Measurements from ENCODE around the gene SPRING1.
"Not testable (repeated sequence)": the region's sequence is repeated elsewhere in the genome, so short reads cannot be mapped to it uniquely, and the experiment has no call there.

SPRING1 gene, protein sequence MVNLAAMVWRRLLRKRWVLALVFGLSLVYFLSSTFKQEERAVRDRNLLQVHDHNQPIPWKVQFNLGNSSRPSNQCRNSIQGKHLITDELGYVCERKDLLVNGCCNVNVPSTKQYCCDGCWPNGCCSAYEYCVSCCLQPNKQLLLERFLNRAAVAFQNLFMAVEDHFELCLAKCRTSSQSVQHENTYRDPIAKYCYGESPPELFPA

GRCh38 chr12:116737774-116738657 is at the start of gene SPRING1, which contains the start of gene RNFT2:
Gene SPRING1, minus strand, starts transcription at chr12:116738069. Its CDS starts 169 bp downstream, at chr12:116737900.
Gene RNFT2, plus strand, starts transcription at chr12:116738315. Its CDS starts 2,183 bp downstream, at chr12:116740498.
- peak; percentile 96 for DNase-seq

- no peak for DNase-seq
Observed at GRCh38 chr12:116784238-116784612, 46.4 kb upstream of the SPRING1 start.

DNA sequence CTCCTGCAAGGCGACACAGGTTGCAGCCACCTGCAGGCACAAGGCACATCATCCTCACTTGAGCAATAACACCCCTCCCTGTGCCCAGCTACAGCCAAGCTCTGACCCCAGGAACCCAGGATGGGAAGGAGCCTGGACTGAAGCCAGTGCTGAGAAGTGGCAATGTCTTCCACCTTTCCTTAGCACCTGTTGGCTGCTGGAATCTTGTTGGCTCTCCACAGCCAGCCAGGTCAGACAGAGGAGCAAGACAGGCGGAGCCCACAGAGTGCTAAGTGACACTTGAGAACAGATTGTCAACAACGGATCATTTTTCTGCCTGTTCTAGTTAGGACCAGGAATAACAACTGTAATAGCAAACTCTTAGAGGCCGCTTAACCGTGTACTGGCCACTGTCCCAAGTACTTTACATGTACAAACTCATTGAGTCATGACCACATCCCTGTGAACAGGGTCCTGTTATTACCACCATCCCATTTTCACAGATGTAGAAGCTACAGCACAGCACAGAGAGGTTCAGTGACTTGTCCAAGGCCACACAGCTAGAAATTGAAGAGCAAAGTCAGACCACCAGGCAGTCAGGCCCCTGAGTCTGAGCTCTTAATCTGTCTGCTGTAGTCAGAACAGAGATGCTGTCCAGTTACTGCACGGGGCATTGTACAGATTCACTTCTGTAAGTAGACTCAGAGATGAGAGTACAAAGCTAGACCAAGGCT is 45.8 kb upstream of the SPRING1 start:
- no peak for DNase-seq

- no peak for DNase-seq
Observed at GRCh38 chr12:116780942-116781341, 43.1 kb upstream of the SPRING1 start.

DNA sequence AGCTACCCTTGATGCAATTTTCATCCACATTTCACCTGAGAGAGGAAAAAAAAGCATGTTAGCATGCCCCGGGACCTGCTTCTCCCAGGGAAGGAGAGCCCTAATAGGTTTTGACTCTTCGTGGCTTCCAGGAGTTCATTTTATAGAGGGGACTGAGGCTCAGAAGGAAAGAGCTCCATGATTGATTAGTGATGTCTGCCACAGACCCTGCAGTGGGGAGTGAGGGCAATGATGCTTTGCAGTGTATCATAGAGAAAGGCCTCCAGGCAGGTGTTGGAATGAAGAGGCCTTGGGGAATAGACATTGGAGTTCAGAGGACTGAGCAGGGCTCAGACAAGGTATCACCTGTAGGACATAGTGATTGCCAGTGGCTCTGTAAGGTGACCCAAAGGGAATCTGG is 41.7 kb upstream of the SPRING1 start:
- DNase-seq = no peak

- DNase-seq = no peak
Observed at GRCh38 chr12:116777245-116777644, 39.4 kb upstream of the SPRING1 start.

DNA sequence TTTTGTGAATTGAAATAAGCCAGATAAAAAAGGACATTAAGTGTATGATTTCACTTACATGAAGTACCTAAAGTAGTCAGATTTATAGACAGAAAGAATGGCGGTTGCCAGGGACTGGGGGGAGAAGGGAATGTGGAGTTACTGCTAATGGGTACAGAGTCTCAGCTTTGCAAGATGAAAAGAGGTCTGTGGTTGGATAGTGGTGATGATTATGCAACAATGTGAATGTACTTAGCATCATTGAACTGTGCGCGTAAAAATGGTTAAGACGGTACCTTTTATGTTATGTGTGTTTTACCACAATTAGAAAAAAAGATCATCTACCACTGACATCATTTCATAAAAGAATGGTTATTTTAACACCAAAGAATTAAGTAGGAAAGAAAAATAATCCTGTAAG is 36.2 kb upstream of the SPRING1 start:
- DNase-seq = no peak

DNA sequence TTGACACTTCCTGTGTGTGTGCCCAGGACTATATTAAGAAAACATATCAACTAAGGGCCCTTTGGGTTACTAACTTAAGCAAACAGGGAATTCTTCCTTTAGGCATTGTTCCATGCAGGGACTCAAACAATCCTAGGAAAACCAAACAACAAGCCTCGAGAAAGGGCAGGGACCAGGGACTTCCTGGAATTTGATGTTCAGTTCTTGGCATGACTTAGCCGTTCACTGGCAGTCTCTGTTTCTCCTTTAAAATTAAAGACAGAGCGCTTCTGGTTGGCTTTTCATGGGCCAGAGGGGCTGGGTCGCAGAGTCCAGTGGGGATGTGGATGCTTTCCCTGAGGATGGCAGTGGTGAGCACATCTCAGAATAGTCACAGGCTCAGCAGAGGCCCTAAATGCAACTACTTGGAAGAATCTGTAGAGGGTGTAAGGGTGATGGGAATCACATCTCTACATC is 35.4 kb upstream of the SPRING1 start:
- DNase-seq = no peak

GRCh38 chr12:116771651-116772050 is 33.8 kb upstream of the SPRING1 start:
- DNase-seq = no peak

DNA sequence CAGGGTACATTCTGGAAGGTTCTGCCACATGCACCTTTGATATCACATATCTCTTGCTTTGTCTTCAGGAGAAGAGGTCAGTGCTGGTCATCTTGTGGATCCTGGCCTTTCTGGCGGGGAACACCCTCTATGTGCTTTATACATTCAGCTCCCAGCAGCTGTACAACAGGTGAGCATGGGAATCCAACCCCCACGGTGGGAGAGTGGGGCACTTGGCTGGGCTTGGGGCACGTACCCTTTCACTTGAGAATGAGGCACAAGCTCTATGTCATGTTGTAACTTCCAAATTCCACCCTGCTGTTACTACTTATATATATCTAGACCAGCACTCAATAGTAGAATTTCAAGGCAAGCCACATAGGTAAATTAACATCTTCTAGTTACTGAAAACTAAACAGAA is 28.9 kb upstream of the SPRING1 start:
- DNase-seq = no peak

DNA sequence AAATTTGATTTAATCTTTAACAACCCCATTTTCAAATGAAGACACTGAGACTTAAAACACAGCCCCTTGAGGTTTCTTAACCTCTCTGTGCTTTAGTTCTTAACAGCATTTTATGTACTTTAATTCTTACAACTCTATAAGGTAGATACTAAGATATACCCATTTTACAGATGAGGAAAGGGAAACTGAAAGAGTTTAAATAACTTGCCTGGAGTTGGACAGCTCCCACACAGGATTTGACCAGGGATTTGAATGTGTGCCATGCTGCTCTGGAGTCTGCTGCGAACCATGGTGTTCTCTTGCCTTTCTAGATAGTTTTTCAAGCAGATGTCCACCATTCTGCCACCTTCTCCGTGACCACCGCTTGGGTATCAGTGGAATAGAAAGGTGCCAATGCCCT is 28.4 kb upstream of the SPRING1 start:
- no peak for DNase-seq

- no peak for DNase-seq
Observed at GRCh38 chr12:116765271-116765670, 27.4 kb upstream of the SPRING1 start.

- DNase-seq = no peak
Observed at GRCh38 chr12:116761499-116761898, 23.6 kb upstream of the SPRING1 start.

DNA sequence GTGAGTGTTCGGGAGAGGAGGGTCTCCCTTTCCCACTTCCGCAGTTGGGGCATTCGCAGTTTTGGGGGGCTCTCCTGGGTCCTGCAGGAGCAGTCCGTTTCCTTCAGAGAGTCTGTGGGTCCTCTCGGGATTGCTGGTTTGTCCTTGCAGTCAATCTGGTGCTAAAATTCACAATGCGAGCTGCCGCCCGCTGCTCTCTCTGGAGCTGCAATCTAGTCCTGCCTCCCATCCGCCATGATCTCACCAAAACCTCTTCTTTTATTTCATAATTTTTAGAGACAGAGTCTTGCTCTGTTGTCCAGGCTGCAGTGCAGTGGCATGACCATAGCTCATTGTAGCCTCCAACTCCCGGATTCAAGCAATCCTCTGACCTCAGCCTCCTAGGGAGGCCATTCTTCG is 22.8 kb upstream of the SPRING1 start:
- no peak for DNase-seq

GRCh38 chr12:116759783-116760621 is 22.1 kb upstream of the SPRING1 start:
- DNase-seq = no peak

- DNase-seq = not testable (repeated sequence)
Observed at GRCh38 chr12:116754783-116755182, 16.9 kb upstream of the SPRING1 start.

DNA sequence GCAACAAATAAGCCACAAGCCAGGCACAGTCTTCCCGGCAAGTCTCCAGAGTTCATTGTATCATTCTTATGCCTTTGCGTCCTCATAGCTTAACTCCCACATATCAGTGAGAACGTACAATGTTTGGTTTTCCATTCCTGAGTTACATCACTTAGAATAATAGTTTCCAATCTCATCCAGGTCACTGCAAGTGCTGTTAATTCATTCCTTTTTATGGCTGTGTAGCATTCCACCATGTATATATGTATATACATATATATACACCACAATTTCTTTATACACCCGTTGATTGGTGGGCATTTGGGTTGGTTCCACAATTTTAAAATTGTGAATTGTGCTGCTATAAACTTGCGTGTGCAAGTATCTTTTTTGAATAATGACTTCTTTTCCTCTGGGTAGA is 16.2 kb upstream of the SPRING1 start:
- not testable (repeated sequence) for DNase-seq

GRCh38 chr12:116750298-116750697 is 12.4 kb upstream of the SPRING1 start:
- DNase-seq = no peak

- no peak for DNase-seq
Observed at GRCh38 chr12:116749884-116750283, 12.0 kb upstream of the SPRING1 start.

DNA sequence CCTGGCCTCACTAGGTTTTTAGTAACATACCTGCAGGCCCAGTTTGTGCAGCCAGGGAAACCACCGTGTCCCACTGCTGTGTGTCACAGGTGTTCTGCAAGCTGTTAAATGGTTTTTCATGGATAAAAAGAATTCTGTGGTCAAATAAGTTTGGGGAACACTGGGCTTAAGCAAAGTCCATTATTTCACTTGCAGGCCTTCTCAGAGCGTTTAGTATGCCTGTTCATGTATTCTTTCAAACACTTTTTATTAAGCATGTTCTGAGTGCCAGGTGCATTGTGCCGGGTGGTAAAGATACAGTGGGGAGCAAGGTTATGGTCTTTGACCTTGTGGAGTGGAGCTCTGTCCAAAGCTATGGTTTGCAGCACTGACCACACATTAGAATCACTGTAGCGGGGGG is 7.7 kb upstream of the SPRING1 start:
- DNase-seq = no peak

GRCh38 chr12:116744766-116745165 is 6.9 kb upstream of the SPRING1 start:
- DNase-seq = no peak

DNA sequence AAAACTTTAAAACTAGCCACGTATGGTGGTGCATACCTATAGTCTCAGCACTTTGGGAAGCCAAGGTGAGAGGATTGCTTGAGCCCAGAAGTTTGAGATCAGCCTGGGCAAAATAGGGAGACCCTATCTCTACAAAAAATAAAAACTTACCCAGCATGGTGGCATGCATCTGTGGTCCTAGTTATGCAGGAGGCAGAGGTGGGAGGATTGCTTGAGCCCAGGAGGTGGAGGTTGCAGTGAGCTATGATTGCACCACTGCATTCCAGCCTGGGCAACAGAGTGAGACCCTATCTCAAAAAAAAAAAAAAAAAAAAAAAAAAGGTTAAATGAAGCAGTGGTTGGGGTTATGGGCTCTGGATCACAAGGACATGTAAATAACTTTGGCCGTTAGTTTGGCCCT is 4.9 kb upstream of the SPRING1 start:
- DNase-seq = not testable (repeated sequence)

Measured in DMS 273 treated with DMSO at 0.1 percent for 48 hours (cell line).